Fibroblast of lung (primary cell): ENCODE data around the gene ISOC2. TPM values are rescaled to one million over a fixed set of nuclear protein-coding genes. Genes with fewer than 3 reads are reported as not detected.
"Not testable (repeated sequence)": the region's sequence is repeated elsewhere in the genome, so short reads cannot be mapped to it uniquely, and the experiment has no call there.

Experiments
- DNase-seq, 2 donors: peaks; one replicate each; pipeline versions ENCODE4 v3.0.0 to v3.0.0-alpha.2; 2010; ENCODE audit warnings: low read depth in 2 of 2
- H2AFZ ChIP-seq: 2 replicates; pipeline ENCODE4 v1.5.1; 2012; ENCODE audit warnings: low read length, control low read depth, inconsistent platforms
- H3K27ac ChIP-seq: 2 replicates; pipeline ENCODE4 v1.5.1; 2011; ENCODE audit warnings: low read length, control low read depth; ENCODE audit not compliant: insufficient read depth
- H3K27me3 ChIP-seq: 2 replicates; pipeline ENCODE4 v1.5.1; 2011; ENCODE audit warnings: mild to moderate bottlenecking, low read length; ENCODE audit not compliant: control insufficient read depth, insufficient read depth
- H3K36me3 ChIP-seq: 2 replicates; pipeline ENCODE4 v1.5.1; 2011; ENCODE audit warnings: low read length; ENCODE audit not compliant: control insufficient read depth, insufficient read depth
- H3K4me1 ChIP-seq: 2 replicates; pipeline ENCODE4 v1.5.1; 2011; ENCODE audit warnings: low read length; ENCODE audit not compliant: control insufficient read depth, insufficient read depth; ENCODE audit errors: extremely low read depth
- H3K4me2 ChIP-seq: 2 replicates; pipeline ENCODE4 v1.5.1; 2011; ENCODE audit warnings: low read length, control low read depth; ENCODE audit not compliant: insufficient read depth; ENCODE audit errors: extremely low read depth
- H3K4me3 ChIP-seq, 4 experiments: fragments of 200-600 bp in 1 of 4; sonication (generic) in 1 of 4; replicated peaks in 1 of 4; 2 replicates each; pipeline ENCODE4 v1.5.1; 2011 to 2016; ENCODE audit warnings: low read length in 4 of 4, low read depth in 3 of 4, mild to moderate bottlenecking in 3 of 4, control low read depth in 2 of 4, inconsistent platforms in 1 of 4, mixed read lengths in 1 of 4; ENCODE audit not compliant: insufficient read depth in 1 of 4; ENCODE audit errors: control extremely low read depth in 1 of 4
- H3K79me2 ChIP-seq: 2 replicates; pipeline ENCODE4 v1.5.1; 2012; ENCODE audit warnings: mild to moderate bottlenecking, low read length, inconsistent platforms; ENCODE audit not compliant: control insufficient read depth, insufficient read depth
- H3K9ac ChIP-seq: 2 replicates; pipeline ENCODE4 v1.5.1; 2011; ENCODE audit warnings: mild to moderate bottlenecking, low read length, control low read depth; ENCODE audit not compliant: insufficient read depth
- H3K9me3 ChIP-seq: 2 replicates; pipeline ENCODE4 v1.5.1; 2012; ENCODE audit warnings: low read depth, low read length; ENCODE audit not compliant: control insufficient read depth, insufficient read depth
- H4K20me1 ChIP-seq: 2 replicates; pipeline ENCODE4 v1.5.1; 2011; ENCODE audit warnings: low read length; ENCODE audit not compliant: control insufficient read depth, insufficient read depth; ENCODE audit errors: extremely low read depth
- CTCF ChIP-seq, 2 donors: IDR thresholded peaks in 1 of 2; conservative IDR thresholded peaks in 1 of 2; 1 replicate in 1 of 2; 2 replicates in 1 of 2; pipeline ENCODE4 v1.5.1; 2011 to 2012; ENCODE audit warnings: low read length in 2 of 2, control low read depth in 1 of 2, inconsistent platforms in 1 of 2, low read depth in 1 of 2, mild to moderate bottlenecking in 1 of 2
- EZH2 ChIP-seq: IDR thresholded peaks from 2 replicates; pipeline ENCODE4 v1.5.1; 2012; ENCODE audit warnings: low read length, control low read depth, mild to moderate bottlenecking; ENCODE audit errors: missing control alignments
- polyA plus RNA-seq, 2 donors: library from polyadenylated mRNA; depleted of rRNA in 1 of 2; stranded (reverse) in 1 of 2; unstranded in 1 of 2; fragments of >200 nt; gene quantifications; 2 replicates each; pipeline ENCODE4 v1.2.1, GENCODE V29; 2011 to 2012; ENCODE audit warnings: missing spikeins in 1 of 2
- total RNA-seq: library from RNA; depleted of rRNA; stranded (reverse); fragments of >200 nt; gene quantifications from 2 replicates; pipeline ENCODE4 v1.2.1, GENCODE V29; 2014

The ISOC2 gene
- total and polyA plus RNA-seq, 2 donors (not counting 1 experiment from before 2014, with no cell fraction given): 24.8 to 35.5 TPM

- H4K20me1 ChIP-seq: no peaks in the 10 kb centered on the region
- peaks cover 11% of the 10 kb centered on the region for H3K4me1 ChIP-seq
- H3K27me3 ChIP-seq: no peaks in the 10 kb centered on the region
- TF ChIP-seq EZH2: no peak
- TF ChIP-seq CTCF (conservative IDR thresholded peaks at IDR 0.05 in 1 of 2, IDR thresholded peaks at IDR 0.05 in 1 of 2; ENCODE audit: low read depth in 1 of 2, low read length in 2 of 2): no peak
- no peak overlapping the region for H3K27ac ChIP-seq
- no peak overlapping the region for H3K4me2 ChIP-seq
- no peak for DNase-seq
- H3K9me3 ChIP-seq: no peaks in the 10 kb centered on the region
- H2AFZ ChIP-seq: no peak overlapping the region
- no peak overlapping the region for H3K9ac ChIP-seq
- peaks cover 11% of the 10 kb centered on the region for H3K36me3 ChIP-seq
- peaks cover 8% of the 10 kb centered on the region for H3K79me2 ChIP-seq
- no peak overlapping the region for H3K4me3 ChIP-seq
Observed at GRCh38 chr19:55497763-55498162, 36.3 kb upstream of the ISOC2 start.

GRCh38 chr19:55496820-55497219, 35.4 kb upstream of the ISOC2 start:
- not testable (repeated sequence) for DNase-seq, H3K79me2 ChIP-seq, H3K4me2 ChIP-seq

GRCh38 chr19:55495646-55496349, 34.4 kb upstream of the ISOC2 start:
- Histone ChIP-seq H3K9me3 (no peaks in the 10 kb centered on the region), H3K36me3 (peaks cover 11% of the 10 kb centered on the region), H3K4me3 (no peak overlapping the region), H3K79me2 (peaks cover 8% of the 10 kb centered on the region), H3K4me1 (peaks cover 20% of the 10 kb centered on the region), H3K4me2 (no peak overlapping the region), H2AFZ (no peak overlapping the region), H4K20me1 (no peaks in the 10 kb centered on the region), H3K27me3 (no peaks in the 10 kb centered on the region), H3K9ac (no peak overlapping the region), H3K27ac (no peak overlapping the region)
- TF ChIP-seq CTCF (conservative IDR thresholded peaks at IDR 0.05 in 1 of 2, IDR thresholded peaks at IDR 0.05 in 1 of 2; ENCODE audit: low read depth in 1 of 2, low read length in 2 of 2) (no peak), EZH2 (no peak)
- no peak for DNase-seq

More at GRCh38 chr19:55496820-55497219, 35.4 kb upstream of the ISOC2 start:
- H4K20me1 ChIP-seq, H3K27me3 ChIP-seq, H3K9ac ChIP-seq, H3K4me3 ChIP-seq, H3K27ac ChIP-seq, H3K9me3 ChIP-seq, H2AFZ ChIP-seq: not testable (repeated sequence)
- Histone ChIP-seq H3K4me1 (peaks cover 12% of the 10 kb centered on the region), H3K36me3 (peaks cover 11% of the 10 kb centered on the region)
